ENCODE results near the gene LIPC. TPM values are rescaled to one million over a fixed set of nuclear protein-coding genes. Genes with fewer than 3 reads are reported as not detected.

Gene LIPC
- total and polyA plus RNA-seq, 9 of the 15 experiments (the other 6 are each of a cell fraction or from before 2014, with no cell fraction given): 0.07 to 0.41 (median 0.11) TPM; not detected in 2

GRCh38 chr15:58521293-58521991 is 89.7 kb downstream of the LIPC start (continued):
- TF ChIP-seq FOXJ2 (tag; IDR thresholded peaks at IDR 0.05) (no peak), NR2C2 (CRISPR knock-in tag; IDR thresholded peaks at IDR 0.05) (no peak), NR2C2 (tag; IDR thresholded peaks at IDR 0.05) (peak; percentile 80), ZNF23 (CRISPR knock-in tag; IDR thresholded peaks at IDR 0.05) (no peak), ZNF785 (CRISPR knock-in tag; IDR thresholded peaks at IDR 0.05) (no peak), RERE (CRISPR knock-in tag; IDR thresholded peaks at IDR 0.05; ENCODE audit: borderline replicate concordance) (no peak), RFX7 (CRISPR knock-in tag; IDR thresholded peaks at IDR 0.05) (no peak), SMARCB1 (IDR thresholded peaks at IDR 0.05; ENCODE audit: insufficient read length, low read depth) (no peak), TFAM (CRISPR knock-in tag; conservative IDR thresholded peaks at IDR 0.05) (no peak), ZBTB33 (CRISPR knock-in tag; IDR thresholded peaks at IDR 0.05) (peak; percentile 78), TEAD1 (CRISPR knock-in tag; IDR thresholded peaks at IDR 0.05) (peak; percentile 66 to 96; a peak in 3 of 4 replicates), ETS1 (conservative IDR thresholded peaks at IDR 0.05; ENCODE audit: control insufficient read depth, low read depth, low read length) (0 out of 2 replicates have a peak, but pooled peaks have one; percentile 42), ZNF384 (IDR thresholded peaks at IDR 0.05; ENCODE audit: low read depth, low read length) (no peak), BRCA1 (IDR thresholded peaks at IDR 0.05) (no peak), BRCA1 (CRISPR knock-in tag; IDR thresholded peaks at IDR 0.05) (no peak), NBN (IDR thresholded peaks at IDR 0.05; ENCODE audit: low read depth) (peak; percentile 95), ETV6 (IDR thresholded peaks at IDR 0.05; ENCODE audit: borderline replicate concordance in 1 of 2, low read depth in 2 of 2, low read length in 1 of 2) (peak; percentile 87 to 95), ETV6 (CRISPR knock-in tag; IDR thresholded peaks at IDR 0.05; ENCODE audit: borderline replicate concordance) (no peak), ZNF449 (CRISPR knock-in tag; IDR thresholded peaks at IDR 0.05) (no peak)
